Activated CD4-positive, CD25-positive, alpha-beta regulatory T cell treated with anti-CD3 and anti-CD28 coated beads, Interleukin-2, amount 50 U/mL, for 24 hours (primary cell): ENCODE measurements around the gene CCDC91.
"Not testable (repeated sequence)": the region's sequence is repeated elsewhere in the genome, so short reads cannot be mapped to it uniquely, and the experiment has no call there.

Experiments used
- ATAC-seq, 2 donors: fragments of 150-1000 bp; cut with Tn5 transposase; one replicate each; pipeline ENCODE4 v1.10.0; 2021; ENCODE audit warnings: mild to moderate bottlenecking in 1 of 2, moderate library complexity in 1 of 2

Gene CCDC91

GRCh38 chr12:28186500-28186899, 3.8 kb upstream of the CCDC91 start:
- no peak for ATAC-seq

GRCh38 chr12:28189784-28190320, 404 bp upstream of the CCDC91 start:
- no peak for ATAC-seq

GRCh38 chr12:28191051-28192048, 1.1 kb downstream of the CCDC91 start:
- ATAC-seq = peak; percentile 21 to 36

- no peak for ATAC-seq
Measured at GRCh38 chr12:28192125-28192524, 1.9 kb downstream of the CCDC91 start.

GRCh38 chr12:28194621-28195020, 4.4 kb downstream of the CCDC91 start:
- ATAC-seq = not testable (repeated sequence)

GRCh38 chr12:28201136-28201535, 10.9 kb downstream of the CCDC91 start:
- not testable (repeated sequence) for ATAC-seq

GRCh38 chr12:28202374-28203130, 12.3 kb downstream of the CCDC91 start:
- no peak for ATAC-seq

GRCh38 chr12:28209782-28210181, 19.5 kb downstream of the CCDC91 start:
- ATAC-seq = no peak

GRCh38 chr12:28212182-28212581, 21.9 kb downstream of the CCDC91 start:
- no peak for ATAC-seq

GRCh38 chr12:28215021-28215420, 24.8 kb downstream of the CCDC91 start:
- no peak for ATAC-seq

- ATAC-seq = no peak
Measured at GRCh38 chr12:28216016-28216415, 25.8 kb downstream of the CCDC91 start.

- ATAC-seq = peak; percentile 21 to 30
Measured at GRCh38 chr12:28217805-28218204, 27.5 kb downstream of the CCDC91 start.

GRCh38 chr12:28218875-28219274, 28.6 kb downstream of the CCDC91 start:
- ATAC-seq = no peak

- no peak for ATAC-seq
Measured at GRCh38 chr12:28219827-28220226, 29.6 kb downstream of the CCDC91 start.

- ATAC-seq = peak; percentile 55 to 58
Measured at GRCh38 chr12:28222081-28222700, 31.9 kb downstream of the CCDC91 start.

- peak; percentile 92 to 93 for ATAC-seq
Measured at GRCh38 chr12:28223025-28223554, 32.8 kb downstream of the CCDC91 start.

- ATAC-seq = no peak
Measured at GRCh38 chr12:28223858-28224257, 33.6 kb downstream of the CCDC91 start.

- ATAC-seq = no peak
Measured at GRCh38 chr12:28226705-28227104, 36.4 kb downstream of the CCDC91 start.

GRCh38 chr12:28227251-28227650, 37.0 kb downstream of the CCDC91 start:
- no peak for ATAC-seq

GRCh38 chr12:28231248-28231647, 41.0 kb downstream of the CCDC91 start:
- ATAC-seq = no peak

GRCh38 chr12:28232211-28232928, 42.1 kb downstream of the CCDC91 start:
- peak; percentile 51 to 63 for ATAC-seq

- ATAC-seq = no peak
Measured at GRCh38 chr12:28234444-28234843, 44.2 kb downstream of the CCDC91 start.
